Activated naive CD4-positive, alpha-beta T cell treated with anti-CD3 and anti-CD28 coated beads, Interleukin-2, amount 50 U/mL, for 72 hours (primary cell): Measurements from ENCODE around the gene FAM83D. TPM values are rescaled to one million over a fixed set of nuclear protein-coding genes. Genes with fewer than 3 reads are reported as not detected.
A peak's percentile ranks its signal among the peaks of the same experiment; 100 is the strongest.

ENCODE experiments used
- ATAC-seq, 2 donors: fragments of 150-1000 bp; cut with Tn5 transposase; 2 replicates each; pipeline ENCODE4 v1.10.0; 2021; ENCODE audit warnings: mild to moderate bottlenecking in 2 of 2, moderate library complexity in 2 of 2
- DNase-seq, 2 donors: peaks; one replicate each; pipeline ENCODE4 v3.0.0; 2021 to 2022; ENCODE audit warnings: low spot score in 2 of 2
- H3K27ac Mint-ChIP-seq, 2 donors: one replicate each; pipeline ENCODE4 v1.8.0; 2022; ENCODE audit warnings: mild to moderate bottlenecking in 2 of 2, mixed read lengths in 2 of 2
- H3K36me3 Mint-ChIP-seq, 2 donors: one replicate each; pipeline ENCODE4 v1.8.0; 2022; ENCODE audit warnings: mixed read lengths in 2 of 2
- H3K9me3 Mint-ChIP-seq, 2 donors: one replicate each; pipeline ENCODE4 v1.8.0; 2022; ENCODE audit warnings: mixed read lengths in 2 of 2
- total RNA-seq, 2 donors: library from RNA; stranded (reverse); gene quantifications; one replicate each; pipeline ENCODE4 v1.2.3, GENCODE V29; 2022

Gene FAM83D
- 10 to 100 TPM; 14.5 to 18.4 TPM for total RNA-seq

DNA sequence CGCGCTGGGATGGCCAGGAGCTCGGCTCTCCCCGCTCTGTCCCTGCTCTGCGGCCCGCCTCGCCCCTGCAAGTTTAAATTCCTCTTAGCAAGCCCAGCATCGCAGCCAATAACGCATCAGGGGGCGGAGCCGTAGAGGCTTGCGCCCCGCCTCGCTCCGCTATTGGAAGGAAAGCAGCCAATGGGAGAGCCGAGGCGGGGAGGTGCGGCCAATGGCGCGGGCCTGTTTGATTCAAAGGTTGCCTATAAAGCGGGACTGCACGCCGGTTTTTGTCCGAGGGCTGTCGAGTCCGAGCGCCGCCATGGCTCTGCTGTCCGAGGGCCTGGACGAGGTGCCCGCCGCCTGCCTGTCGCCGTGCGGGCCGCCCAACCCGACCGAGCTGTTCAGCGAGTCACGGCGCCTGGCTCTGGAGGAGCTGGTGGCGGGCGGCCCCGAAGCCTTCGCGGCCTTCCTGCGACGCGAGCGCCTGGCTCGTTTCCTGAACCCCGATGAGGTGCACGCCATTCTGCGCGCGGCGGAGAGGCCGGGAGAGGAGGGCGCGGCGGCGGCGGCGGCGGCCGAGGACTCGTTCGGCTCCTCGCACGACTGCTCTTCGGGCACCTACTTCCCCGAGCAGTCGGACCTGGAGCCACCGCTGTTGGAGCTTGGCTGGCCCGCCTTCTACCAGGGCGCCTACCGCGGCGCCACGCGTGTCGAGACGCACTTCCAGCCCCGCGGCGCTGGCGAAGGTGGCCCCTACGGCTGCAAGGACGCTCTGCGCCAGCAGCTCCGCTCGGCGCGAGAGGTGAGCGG is at the start of gene FAM83D:
Gene FAM83D, plus strand, starts transcription at position 276 of the 792 bp plus-strand sequence. Its CDS starts 26 bp downstream, at position 302.
- no peaks in the 10 kb centered on the region for H3K9me3 Mint-ChIP-seq
- DNase-seq: peak; percentile 95 to 98
- peak; percentile 94 to 96 for ATAC-seq
- H3K36me3 Mint-ChIP-seq: peaks cover 6 to 9% of the 10 kb centered on the region in 2 donors
- H3K27ac Mint-ChIP-seq: peak within 1 kb of the TSS; percentile 87 to 95

DNA sequence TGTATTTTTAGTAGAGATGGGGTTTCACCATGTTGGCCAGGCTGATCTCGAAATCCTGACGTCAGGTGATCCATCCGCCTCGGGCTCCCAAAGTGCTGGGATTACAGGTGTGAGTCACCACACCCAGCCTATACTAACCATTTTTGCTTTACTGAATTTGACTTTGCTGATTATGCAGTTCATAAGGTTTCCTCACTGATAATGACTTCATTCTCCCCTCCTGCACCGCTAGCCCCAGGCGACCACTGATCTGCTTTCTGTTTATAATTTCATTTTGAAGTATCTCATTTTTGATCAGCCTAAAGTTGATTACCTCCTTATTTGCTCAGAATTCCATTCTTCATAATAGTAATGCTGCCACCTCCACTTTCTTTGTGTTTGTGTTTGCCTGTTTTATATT is 48.7 kb upstream of the FAM83D start:
- Mint-ChIP-seq H3K36me3 (peaks cover under 1 to 5% of the 10 kb centered on the region in 2 donors), H3K9me3 (no peaks in the 10 kb centered on the region), H3K27ac (no peak overlapping the region)
- DNase-seq (no peak), ATAC-seq (no peak)

DNA sequence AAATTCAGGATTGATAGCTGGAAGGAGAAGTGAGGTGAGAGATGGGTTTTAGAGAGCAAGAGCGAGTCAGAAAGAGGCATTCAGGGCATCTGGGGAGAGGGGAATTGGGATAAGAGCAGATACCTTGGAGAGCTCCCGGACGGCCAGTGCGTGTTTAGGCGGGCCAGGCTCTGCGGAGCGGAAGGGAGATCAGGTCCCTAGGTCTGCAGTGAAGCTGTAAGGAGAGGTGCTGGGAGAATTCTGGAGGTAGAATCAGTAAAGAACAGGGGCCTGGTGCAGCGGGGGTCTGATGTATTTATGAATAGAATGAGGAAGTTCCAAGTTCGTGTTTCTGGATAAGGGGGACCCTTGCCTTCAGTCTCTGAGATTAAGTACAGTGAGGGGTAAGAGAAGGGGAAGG is 47.4 kb upstream of the FAM83D start:
- Mint-ChIP-seq H3K9me3 (no peaks in the 10 kb centered on the region), H3K36me3 (peaks cover 0 to 5% of the 10 kb centered on the region in 2 donors), H3K27ac (peak overlapping the region in 1 of 2 donors; percentile 38)
- no peak for DNase-seq
- ATAC-seq: no peak

DNA sequence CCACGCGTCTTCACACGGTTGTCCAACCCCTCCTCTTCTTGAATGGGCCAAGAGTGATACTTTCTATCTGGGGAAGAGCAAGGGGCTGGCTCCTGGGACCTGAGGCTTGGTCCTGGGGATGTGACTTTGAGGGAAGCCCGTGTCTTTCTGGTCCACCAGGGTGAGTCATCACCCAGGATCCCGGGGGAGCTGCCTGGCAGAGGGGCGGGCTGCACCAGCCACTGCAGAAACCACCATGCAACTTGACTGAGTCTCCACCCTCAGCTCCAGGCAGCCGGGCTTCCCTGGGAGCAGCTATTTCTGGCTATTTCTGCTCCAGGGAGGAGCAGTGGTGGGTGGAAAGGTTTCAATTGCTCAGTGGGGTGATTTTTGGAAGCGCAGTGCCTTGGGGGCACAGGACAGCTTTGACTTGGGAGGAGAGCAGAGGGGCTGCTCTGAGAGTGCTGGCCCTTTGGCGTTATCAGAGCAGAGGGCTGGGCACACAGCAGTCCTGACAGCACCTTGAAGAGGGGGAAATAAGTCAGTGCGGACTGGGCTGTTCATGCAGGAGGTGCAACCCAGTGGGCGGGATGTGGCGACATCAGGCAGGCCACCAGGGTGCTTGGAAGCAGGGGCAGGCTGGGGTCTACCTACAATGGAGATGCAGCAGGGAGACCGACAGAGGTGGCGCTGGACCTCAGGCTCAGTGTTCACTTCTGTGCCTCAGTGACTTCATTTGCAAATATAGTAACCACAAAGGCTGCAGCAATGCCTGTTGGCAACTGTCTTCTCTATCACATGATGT is 45.1 kb upstream of the FAM83D start:
- ATAC-seq (no peak), DNase-seq (no peak)
- Mint-ChIP-seq H3K27ac (peak overlapping the region in 1 of 2 donors; percentile 72), H3K9me3 (no peaks in the 10 kb centered on the region), H3K36me3 (peaks cover 0 to 5% of the 10 kb centered on the region in 2 donors)

DNA sequence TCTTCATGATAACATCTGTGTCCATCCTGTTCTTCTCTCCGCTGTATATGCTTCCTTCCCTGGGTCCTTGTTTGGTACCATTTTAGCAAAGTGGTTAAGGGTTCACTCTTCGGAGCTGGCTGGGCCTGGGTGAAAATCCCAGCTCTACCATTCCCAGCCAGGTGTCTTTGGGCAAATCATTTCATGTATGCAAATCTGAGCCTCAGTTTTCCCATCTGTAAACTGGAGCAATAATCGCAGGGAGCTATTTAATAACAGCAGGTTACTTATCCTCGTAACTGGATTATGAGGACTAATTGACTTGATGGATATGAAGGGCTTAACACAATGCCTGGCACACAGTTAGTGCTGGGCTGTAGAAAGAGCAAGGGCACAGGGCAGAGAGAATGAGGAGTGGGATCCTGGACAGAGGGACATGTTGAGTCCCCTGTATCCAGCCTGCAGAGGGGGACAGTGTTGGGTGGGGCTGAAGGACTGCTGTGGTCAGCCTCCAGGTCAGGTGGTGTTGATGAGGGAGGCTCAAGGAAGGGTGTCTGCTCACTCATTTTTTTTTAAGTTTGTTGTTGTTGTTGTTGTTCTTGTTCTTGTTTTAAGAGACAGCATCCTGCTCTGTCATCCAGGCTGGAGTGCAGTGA is 44.3 kb upstream of the FAM83D start:
- ATAC-seq: no peak
- peaks cover 0 to 5% of the 10 kb centered on the region in 2 donors for H3K36me3 Mint-ChIP-seq

GRCh38 chr20:38882600-38882999 is 43.6 kb upstream of the FAM83D start:
- peak overlapping the region; percentile 22 to 42 for H3K27ac Mint-ChIP-seq
- ATAC-seq (no peak), DNase-seq (no peak)
- H3K36me3 Mint-ChIP-seq: peaks cover 0 to 5% of the 10 kb centered on the region in 2 donors
- H3K9me3 Mint-ChIP-seq: no peaks in the 10 kb centered on the region

More for the DNA sequence above, 44.3 kb upstream of the FAM83D start:
- H3K9me3 Mint-ChIP-seq: no peaks in the 10 kb centered on the region
- DNase-seq: no peak
- peak overlapping the region; percentile 42 to 86 for H3K27ac Mint-ChIP-seq

GRCh38 chr20:38883081-38883980 is 42.9 kb upstream of the FAM83D start:
- no peak for ATAC-seq
- Mint-ChIP-seq H3K9me3 (no peaks in the 10 kb centered on the region), H3K27ac (peak overlapping the region; percentile 39 to 42), H3K36me3 (peaks cover 0 to 5% of the 10 kb centered on the region in 2 donors)
- no peak for DNase-seq

DNA sequence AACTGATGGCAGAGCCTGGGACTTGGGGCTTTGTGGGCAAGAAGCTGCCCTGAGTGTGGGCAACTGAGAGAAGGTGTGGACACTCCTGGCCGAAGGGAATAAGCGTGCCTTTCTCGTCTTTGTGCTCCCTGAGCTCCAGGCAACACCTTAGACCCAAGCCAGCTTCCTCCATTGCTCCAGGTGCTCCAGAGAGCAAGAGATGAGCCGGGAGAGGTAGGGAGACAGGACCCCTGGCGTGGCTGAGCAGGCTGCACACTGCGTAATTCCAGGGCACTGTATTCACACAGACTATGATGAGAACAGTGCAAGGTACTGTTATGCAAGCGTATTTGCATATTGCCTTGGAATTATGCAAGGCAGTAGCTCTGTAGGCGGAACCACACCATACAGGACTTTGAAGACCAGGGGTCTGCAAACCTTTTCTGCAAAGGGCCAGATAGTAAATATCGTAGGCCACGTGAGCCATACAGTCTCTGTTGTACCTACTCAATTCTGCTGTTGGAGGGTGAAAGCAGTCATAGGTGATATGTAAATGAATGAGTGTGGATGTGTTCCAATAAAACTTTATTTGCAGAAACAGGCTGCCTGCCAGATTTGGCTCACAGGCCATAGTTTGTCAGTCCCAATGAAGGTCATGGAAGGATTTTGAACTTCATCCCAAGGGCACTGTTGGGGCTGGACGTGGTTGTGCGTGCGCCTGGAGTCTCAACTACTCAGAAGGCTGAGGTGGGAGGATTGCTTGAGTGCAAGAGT is 42.1 kb upstream of the FAM83D start:
- DNase-seq (no peak), ATAC-seq (no peak)
- no peaks in the 10 kb centered on the region for H3K9me3 Mint-ChIP-seq
- peak overlapping the region in 1 of 2 donors; percentile 65 for H3K27ac Mint-ChIP-seq
- H3K36me3 Mint-ChIP-seq: peaks cover 0 to 5% of the 10 kb centered on the region in 2 donors

DNA sequence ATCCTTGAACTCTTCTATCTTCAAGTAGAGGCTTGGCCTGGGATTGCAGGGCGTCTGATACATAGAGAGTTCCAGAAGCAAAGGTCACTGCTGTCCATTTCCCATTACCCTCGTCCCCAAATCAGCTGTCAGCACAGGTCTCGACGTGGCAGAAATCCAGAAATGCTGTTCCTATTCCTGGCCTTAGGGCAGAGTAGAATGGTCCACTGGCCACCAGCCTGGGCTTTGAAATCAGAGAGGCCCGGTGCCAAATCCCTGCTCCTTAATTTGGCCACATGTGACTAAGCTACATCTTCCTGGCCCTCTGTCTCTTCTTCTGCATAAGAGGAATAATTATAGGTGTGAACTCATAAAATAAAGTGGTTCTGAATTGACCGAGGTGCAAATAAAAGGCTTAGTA is 40.9 kb upstream of the FAM83D start:
- H3K27ac Mint-ChIP-seq: no peak overlapping the region
- no peak for DNase-seq
- H3K9me3 Mint-ChIP-seq: no peaks in the 10 kb centered on the region
- no peak for ATAC-seq
- peaks cover 5% of the 10 kb centered on the region in 2 donors for H3K36me3 Mint-ChIP-seq

GRCh38 chr20:38888059-38888831 is 38.0 kb upstream of the FAM83D start:
- ATAC-seq (no peak), DNase-seq (no peak)
- H3K36me3 Mint-ChIP-seq: peaks cover 0 to 7% of the 10 kb centered on the region in 2 donors
- H3K9me3 Mint-ChIP-seq: no peaks in the 10 kb centered on the region
- peak overlapping the region; percentile 17 to 66 for H3K27ac Mint-ChIP-seq

DNA sequence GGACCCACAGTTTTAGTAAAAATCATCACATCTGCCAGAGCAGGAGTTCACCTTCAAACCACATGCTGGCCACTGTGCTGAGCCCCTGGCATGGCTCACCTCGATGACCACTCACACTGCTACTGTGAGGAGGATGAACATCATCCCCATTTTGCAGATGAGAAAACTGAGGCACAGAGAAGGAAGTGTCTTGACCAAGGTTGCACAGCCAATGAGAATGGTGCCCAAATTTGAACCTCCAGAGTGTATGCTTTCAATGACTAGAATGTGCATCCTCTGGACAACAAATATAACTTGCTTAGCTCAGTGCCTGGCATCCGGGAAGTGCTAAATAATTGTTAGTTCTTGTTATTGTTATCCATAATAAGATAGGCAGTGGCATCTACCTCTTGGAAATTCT is 37.2 kb upstream of the FAM83D start:
- peak overlapping the region; percentile 63 to 74 for H3K27ac Mint-ChIP-seq
- H3K36me3 Mint-ChIP-seq: peaks cover 0 to 7% of the 10 kb centered on the region in 2 donors
- no peaks in the 10 kb centered on the region for H3K9me3 Mint-ChIP-seq
- DNase-seq (no peak), ATAC-seq (no peak)

DNA sequence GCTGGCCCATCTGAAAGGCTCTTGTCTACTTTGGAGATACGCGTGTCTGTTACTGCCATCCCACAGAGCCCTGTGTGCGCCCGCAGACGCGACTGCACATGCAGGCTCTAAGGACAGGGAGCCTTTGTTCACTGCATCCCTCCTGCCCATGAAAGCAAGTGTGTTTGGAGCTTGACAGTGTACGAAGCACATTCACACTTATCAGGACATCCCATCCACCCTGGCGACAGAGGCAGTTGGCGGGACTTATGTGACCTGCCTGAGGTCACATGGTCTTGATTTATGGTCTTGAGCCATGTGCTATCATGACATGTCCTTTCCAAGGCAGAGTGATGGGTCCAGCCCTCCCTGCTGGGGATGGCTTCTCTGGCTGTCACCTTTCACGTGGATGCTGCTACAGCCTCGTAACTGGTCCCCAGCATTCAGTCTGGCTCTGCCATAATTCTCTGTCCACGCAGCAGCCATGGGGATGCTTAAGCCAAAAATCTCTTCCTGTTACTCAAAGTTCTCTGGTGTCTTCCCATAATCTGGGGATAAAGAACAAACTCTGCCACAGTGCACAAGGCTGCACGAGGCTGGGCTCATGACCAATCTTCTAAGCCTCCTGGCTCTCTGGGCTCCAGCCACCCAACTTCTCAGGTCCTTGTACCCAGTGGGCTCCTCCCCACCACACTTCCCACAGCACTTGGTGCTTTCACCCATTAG is 36.3 kb upstream of the FAM83D start:
- peaks cover 0 to 14% of the 10 kb centered on the region in 2 donors for H3K36me3 Mint-ChIP-seq
- peak overlapping the region; percentile 63 to 89 for H3K27ac Mint-ChIP-seq
- ATAC-seq: no peak
- no peaks in the 10 kb centered on the region for H3K9me3 Mint-ChIP-seq
- no peak for DNase-seq

DNA sequence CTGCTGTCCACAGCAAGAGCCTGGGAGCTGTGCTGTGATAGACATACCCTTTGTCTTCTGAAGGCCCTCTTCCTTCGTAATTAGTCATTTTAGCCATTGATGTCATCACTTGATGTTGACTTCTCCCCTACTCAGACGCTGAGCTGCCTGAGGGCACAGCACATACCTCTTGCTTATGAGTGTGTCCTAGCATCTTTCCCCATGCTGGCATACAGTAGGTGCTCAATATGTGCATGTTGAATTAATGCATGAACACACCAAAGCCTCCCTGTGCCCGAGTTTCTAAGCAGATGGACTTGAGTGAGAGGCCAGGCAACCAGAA is 35.8 kb upstream of the FAM83D start:
- Mint-ChIP-seq H3K27ac (peak overlapping the region; percentile 63 to 89), H3K36me3 (peaks cover 0 to 14% of the 10 kb centered on the region in 2 donors), H3K9me3 (no peaks in the 10 kb centered on the region)
- ATAC-seq (peak; percentile 45 to 73), DNase-seq (no peak)
